HS-27A (cell line): Measurements from ENCODE around the gene LAMB1.

Source experiments
- DNase-seq: peaks from one replicate; pipeline ENCODE4 v3.0.0-alpha.2; 2012; ENCODE audit warnings: low read depth, missing footprints

The LAMB1 gene

GRCh38 chr7:107877731-107878382 lies 125.1 kb downstream of the LAMB1 start:
- DNase-seq: no peak

GRCh38 chr7:107876916-107877315 lies 126.0 kb downstream of the LAMB1 start:
- no peak for DNase-seq

- DNase-seq: no peak
Observed at GRCh38 chr7:107874605-107875446, 128.1 kb downstream of the LAMB1 start.

GRCh38 chr7:107874111-107874510 lies 128.8 kb downstream of the LAMB1 start:
- no peak for DNase-seq
